ENCODE data around the gene OR52I2.

The OR52I2 gene

DNA sequence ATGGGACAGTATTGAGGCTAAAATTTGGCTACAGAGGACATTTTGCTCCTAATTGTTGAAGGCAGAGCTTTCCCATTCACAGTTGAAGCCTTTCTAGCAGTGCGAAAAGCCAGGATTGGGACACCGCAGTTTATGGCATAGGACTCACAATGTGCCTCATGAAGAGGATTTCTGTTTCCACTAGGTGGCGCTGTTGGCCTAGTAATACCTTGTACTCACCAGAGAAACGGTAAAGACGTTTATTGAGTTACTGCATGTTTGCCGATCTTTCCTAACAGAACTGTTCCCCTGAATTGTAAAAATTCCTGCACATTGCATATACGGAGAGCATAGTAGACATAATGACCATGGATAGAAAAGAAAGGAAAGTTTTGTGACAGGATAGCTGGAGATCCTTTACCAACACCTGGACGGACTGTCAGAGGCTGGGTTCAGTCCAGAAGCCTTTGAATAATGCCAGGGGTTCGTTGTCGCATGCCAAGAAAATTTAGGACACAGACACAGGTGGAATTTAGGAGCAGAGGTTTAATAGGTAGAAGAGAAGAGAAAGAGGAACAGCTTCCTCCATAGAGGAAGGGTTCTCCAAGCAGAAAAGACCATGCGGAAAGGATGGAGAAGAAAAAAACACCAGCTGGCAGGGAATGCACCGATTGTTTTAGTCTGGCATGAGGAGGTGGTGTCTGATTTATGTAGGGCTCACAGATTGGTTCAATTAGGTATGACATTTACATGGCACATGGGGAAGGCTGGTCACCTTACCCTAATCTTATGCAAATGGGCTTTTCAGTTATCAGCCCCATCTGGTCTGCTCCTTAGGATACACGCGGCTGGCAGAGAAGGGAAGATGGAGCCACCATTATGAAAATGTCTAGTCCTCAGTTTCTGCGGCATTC is 44.9 kb downstream of the OR52I2 start:
- H3K27ac ChIP-seq = no peak overlapping the region
- no peak overlapping the region for H3K4me3 ChIP-seq (ENCODE audit: low read depth, low read length)
- in situ Hi-C loops (cut with HindIII; ENCODE audit: low pct_ligation_motif_present, low sequenced_read_pairs) = no loop called here
- H3K27me3 ChIP-seq (replicated peaks) = no peaks in the 10 kb centered on the region
- TF ChIP-seq, protein P1, sequence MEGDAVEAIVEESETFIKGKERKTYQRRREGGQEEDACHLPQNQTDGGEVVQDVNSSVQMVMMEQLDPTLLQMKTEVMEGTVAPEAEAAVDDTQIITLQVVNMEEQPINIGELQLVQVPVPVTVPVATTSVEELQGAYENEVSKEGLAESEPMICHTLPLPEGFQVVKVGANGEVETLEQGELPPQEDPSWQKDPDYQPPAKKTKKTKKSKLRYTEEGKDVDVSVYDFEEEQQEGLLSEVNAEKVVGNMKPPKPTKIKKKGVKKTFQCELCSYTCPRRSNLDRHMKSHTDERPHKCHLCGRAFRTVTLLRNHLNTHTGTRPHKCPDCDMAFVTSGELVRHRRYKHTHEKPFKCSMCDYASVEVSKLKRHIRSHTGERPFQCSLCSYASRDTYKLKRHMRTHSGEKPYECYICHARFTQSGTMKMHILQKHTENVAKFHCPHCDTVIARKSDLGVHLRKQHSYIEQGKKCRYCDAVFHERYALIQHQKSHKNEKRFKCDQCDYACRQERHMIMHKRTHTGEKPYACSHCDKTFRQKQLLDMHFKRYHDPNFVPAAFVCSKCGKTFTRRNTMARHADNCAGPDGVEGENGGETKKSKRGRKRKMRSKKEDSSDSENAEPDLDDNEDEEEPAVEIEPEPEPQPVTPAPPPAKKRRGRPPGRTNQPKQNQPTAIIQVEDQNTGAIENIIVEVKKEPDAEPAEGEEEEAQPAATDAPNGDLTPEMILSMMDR (IDR thresholded peaks at IDR 0.05; ENCODE audit: low read depth, low read length, missing control alignments) = peak; percentile 74
- DNase-seq = peak; percentile 81
- no peaks in the 10 kb centered on the region for H3K36me3 ChIP-seq (replicated peaks)

DNA sequence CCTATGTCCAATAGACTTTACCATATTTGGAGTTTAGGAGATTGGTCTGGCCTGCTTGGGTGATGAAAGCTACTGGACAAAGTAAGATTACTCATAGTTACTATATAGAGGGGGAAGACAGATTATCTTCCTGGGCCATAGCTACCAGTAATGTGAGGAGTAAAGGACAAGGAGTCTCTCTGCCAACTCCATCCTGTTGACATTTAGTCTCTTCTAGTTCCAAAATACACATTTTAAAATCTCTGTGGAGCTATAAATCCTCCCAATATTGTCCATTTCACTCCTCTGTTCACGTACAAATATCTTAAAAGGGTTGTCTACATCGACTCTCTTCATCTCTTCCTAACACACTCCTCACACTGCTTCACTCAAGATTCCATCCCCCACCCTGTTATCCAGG is 54.6 kb downstream of the OR52I2 start:
- Histone ChIP-seq H3K27me3 (replicated peaks) (no peaks in the 10 kb centered on the region), H3K27ac (no peak overlapping the region), H3K36me3 (replicated peaks) (no peaks in the 10 kb centered on the region), H3K4me3 (ENCODE audit: low read depth, low read length) (no peak overlapping the region)
- TF ChIP-seq, protein P1 (IDR thresholded peaks at IDR 0.05; ENCODE audit: low read depth, low read length, missing control alignments) = no peak
- in situ Hi-C loops (cut with HindIII; ENCODE audit: low pct_ligation_motif_present, low sequenced_read_pairs) = no loop called here
- no peak for DNase-seq

DNA sequence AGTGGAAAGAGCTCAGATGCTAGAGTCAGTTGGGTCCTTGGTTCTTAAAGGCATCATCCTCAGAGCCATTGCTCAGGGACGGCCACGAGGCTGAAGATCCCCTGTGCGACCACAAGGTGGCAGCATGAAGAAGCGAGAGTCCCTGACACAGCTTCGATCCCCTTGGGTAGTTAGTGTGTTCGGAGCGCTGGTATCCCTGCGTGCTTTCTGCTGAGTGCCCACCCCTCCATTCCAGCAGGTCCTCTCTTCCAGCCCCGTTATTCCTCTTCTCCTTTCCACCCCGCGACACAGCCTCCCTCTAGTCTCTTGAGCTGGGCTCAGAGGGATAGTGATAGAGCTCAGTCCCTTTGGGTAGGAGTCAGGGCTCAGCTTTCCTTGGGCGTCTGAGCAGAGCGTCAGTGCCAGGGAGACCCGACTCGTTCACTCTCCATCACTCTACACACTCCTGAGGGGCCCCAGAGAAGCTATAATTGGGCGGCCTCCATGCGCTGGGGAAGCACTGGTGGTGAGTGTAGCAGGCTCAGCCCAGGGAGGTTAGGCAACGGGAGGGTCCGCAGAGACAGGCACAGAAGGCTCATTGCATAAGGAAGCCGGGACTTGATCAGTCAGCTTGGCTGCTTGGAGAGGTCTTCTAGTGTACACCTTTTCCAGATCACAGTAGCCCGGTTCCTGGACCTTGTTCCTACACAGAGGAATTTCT is 55.6 kb downstream of the OR52I2 start, which contains the start of gene OR51D1:
Gene OR51D1, plus strand, starts transcription at position 516 of the 700 bp plus-strand sequence. CDS start 2,314 bp downstream, outside the sequence.
- Histone ChIP-seq H3K27ac (no peak within 1 kb of the TSS), H3K4me3 (ENCODE audit: low read depth, low read length) (peak within 1 kb of the TSS; percentile 24), H3K27me3 (replicated peaks) (no peaks in the 10 kb centered on the region), H3K36me3 (replicated peaks) (no peaks in the 10 kb centered on the region)
- DNase-seq = peak; percentile 72
- TF ChIP-seq, protein P1 (IDR thresholded peaks at IDR 0.05; ENCODE audit: low read depth, low read length, missing control alignments) = peak; percentile 96
- in situ Hi-C loops (cut with HindIII; ENCODE audit: low pct_ligation_motif_present, low sequenced_read_pairs) = no loop called here

DNA sequence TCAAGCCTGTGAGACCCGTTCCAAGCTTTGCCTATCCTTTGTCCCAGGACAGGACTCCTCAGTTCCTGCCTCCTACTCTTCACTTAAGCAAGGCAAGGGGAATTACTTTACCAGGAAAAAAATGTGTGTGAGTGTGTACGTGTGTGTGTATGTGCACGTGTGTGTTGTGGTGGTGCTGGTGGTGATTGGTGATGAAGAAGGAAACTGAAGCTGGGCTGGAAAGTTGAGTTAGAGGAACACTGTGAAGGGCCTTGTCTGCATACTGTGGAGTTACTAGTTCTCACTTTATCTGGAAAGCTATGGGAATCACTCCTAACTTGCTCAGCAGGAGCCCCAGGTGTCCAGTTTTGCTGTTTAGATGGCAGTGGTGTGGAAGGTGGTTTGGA is 56.1 kb downstream of the OR52I2 start:
- Histone ChIP-seq H3K36me3 (replicated peaks) (no peaks in the 10 kb centered on the region), H3K27ac (no peak overlapping the region), H3K4me3 (ENCODE audit: low read depth, low read length) (no peak overlapping the region), H3K27me3 (replicated peaks) (no peaks in the 10 kb centered on the region)
- no peak for DNase-seq
- TF ChIP-seq, protein P1 (IDR thresholded peaks at IDR 0.05; ENCODE audit: low read depth, low read length, missing control alignments) = no peak
- in situ Hi-C loops (cut with HindIII; ENCODE audit: low pct_ligation_motif_present, low sequenced_read_pairs) = no loop called here

DNA sequence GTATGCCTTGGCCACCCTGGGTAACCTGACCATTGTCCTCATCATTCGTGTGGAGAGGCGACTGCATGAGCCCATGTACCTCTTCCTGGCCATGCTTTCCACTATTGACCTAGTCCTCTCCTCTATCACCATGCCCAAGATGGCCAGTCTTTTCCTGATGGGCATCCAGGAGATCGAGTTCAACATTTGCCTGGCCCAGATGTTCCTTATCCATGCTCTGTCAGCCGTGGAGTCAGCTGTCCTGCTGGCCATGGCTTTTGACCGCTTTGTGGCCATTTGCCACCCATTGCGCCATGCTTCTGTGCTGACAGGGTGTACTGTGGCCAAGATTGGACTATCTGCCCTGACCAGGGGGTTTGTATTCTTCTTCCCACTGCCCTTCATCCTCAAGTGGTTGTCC is 58.4 kb downstream of the OR52I2 start:
- TF ChIP-seq, protein P1 (IDR thresholded peaks at IDR 0.05; ENCODE audit: low read depth, low read length, missing control alignments) = no peak
- in situ Hi-C loops (cut with HindIII; ENCODE audit: low pct_ligation_motif_present, low sequenced_read_pairs) = no loop called here
- Histone ChIP-seq H3K4me3 (ENCODE audit: low read depth, low read length) (no peak overlapping the region), H3K27me3 (replicated peaks) (no peaks in the 10 kb centered on the region), H3K27ac (no peak overlapping the region), H3K36me3 (replicated peaks) (no peaks in the 10 kb centered on the region)
- DNase-seq = no peak

Measured in brain microvascular endothelial cell (primary cell).